Activated CD8-positive, alpha-beta T cell treated with anti-CD3 and anti-CD28 coated beads, Interleukin-2, amount 10 ng/mL, durations not matched to agents 7 days and 5 days (primary cell): ENCODE measurements around the gene MAPK11. TPM values are rescaled to one million over a fixed set of nuclear protein-coding genes. Genes with fewer than 3 reads are reported as not detected.

Experiments
- ATAC-seq: fragments of 150-1000 bp; cut with Tn5 transposase; one replicate; pipeline ENCODE4 v1.10.0; 2021; ENCODE audit warnings: moderate library complexity
- CTCF ChIA-PET: fragments of 350-600 bp; sonication (Branson Sonifier 250); formaldehyde crosslinking; loops from one replicate; lab custom pipeline; 2021; ENCODE audit warnings: antibody characterized with exemption; lab: Charles Lee
- POLR2A ChIA-PET: fragments of 350-600 bp; sonication (Branson Sonifier 250); formaldehyde crosslinking; loops from one replicate; lab custom pipeline; 2021; ENCODE audit warnings: antibody characterized with exemption; lab: Charles Lee
- DNase-seq: peaks from one replicate; pipeline ENCODE4 v3.0.0-alpha.2; 2020
- H3K27ac Mint-ChIP-seq: one replicate; pipeline ENCODE4 v1.8.0; 2021; ENCODE audit warnings: mild to moderate bottlenecking, mixed read lengths
- H3K27me3 Mint-ChIP-seq: one replicate; pipeline ENCODE4 v1.8.0; 2021; ENCODE audit warnings: low read depth, mixed read lengths
- H3K36me3 Mint-ChIP-seq: one replicate; pipeline ENCODE4 v1.8.0; 2021; ENCODE audit warnings: low read depth, mixed read lengths
- H3K4me1 Mint-ChIP-seq: one replicate; pipeline ENCODE4 v1.8.0; 2021; ENCODE audit warnings: low read depth, mixed read lengths
- H3K4me3 Mint-ChIP-seq: one replicate; pipeline ENCODE4 v1.8.0; 2021; ENCODE audit warnings: mild to moderate bottlenecking, mixed read lengths
- H3K9me3 Mint-ChIP-seq: one replicate; pipeline ENCODE4 v1.8.0; 2022; ENCODE audit warnings: mixed read lengths; ENCODE audit not compliant: insufficient read depth
- total RNA-seq, 2 experiments: library from RNA; stranded (reverse); gene quantifications; one replicate each; pipeline ENCODE4 v1.2.3, GENCODE V29; 2021

Gene MAPK11
- total RNA-seq, 2 experiments from 2014 or later: 10.4 to 11.8 TPM

- POLR2A ChIA-PET: interaction anchor here (0.7 kb wide), 1 partner anchor 48 kb away, joined by 6 read pairs; no protein-coding TSS in a partner anchor
- Mint-ChIP-seq H3K4me1 (no peaks in the 10 kb centered on the region), H3K27ac (no peak overlapping the region), H3K4me3 (no peak overlapping the region), H3K9me3 (no peaks in the 10 kb centered on the region), H3K27me3 (peaks cover 2% of the 10 kb centered on the region), H3K36me3 (no peaks in the 10 kb centered on the region)
- no peak for DNase-seq
- ATAC-seq: no peak
- CTCF ChIA-PET: interaction anchor here (0.8 kb wide), 1 partner anchor 374 kb away, joined by 4 read pairs; no protein-coding TSS in a partner anchor
Observed at GRCh38 chr22:50256258-50256862, 13.8 kb downstream of the MAPK11 start.

GRCh38 chr22:50255607-50256006 is 14.6 kb downstream of the MAPK11 start:
- Mint-ChIP-seq H3K4me3 (no peak overlapping the region), H3K9me3 (no peaks in the 10 kb centered on the region), H3K27ac (no peak overlapping the region), H3K4me1 (peaks cover 2% of the 10 kb centered on the region), H3K36me3 (no peaks in the 10 kb centered on the region), H3K27me3 (peaks cover 2% of the 10 kb centered on the region)
- ATAC-seq (no peak), DNase-seq (no peak)
- CTCF ChIA-PET: interaction anchor here (0.8 kb wide), 1 partner anchor 375 kb away, joined by 4 read pairs; no protein-coding TSS in a partner anchor
- POLR2A ChIA-PET: interaction anchor here (0.8 kb wide), 1 partner anchor 252 kb away, joined by 4 read pairs; the partner anchor contains the start of genes LMF2 and NCAPH2

GRCh38 chr22:50255099-50255498 is 15.1 kb downstream of the MAPK11 start:
- no peak overlapping the region for H3K27ac Mint-ChIP-seq
- no peaks in the 10 kb centered on the region for H3K9me3 Mint-ChIP-seq
- H3K27me3 Mint-ChIP-seq: peaks cover 2% of the 10 kb centered on the region
- no peaks in the 10 kb centered on the region for H3K36me3 Mint-ChIP-seq
- H3K4me3 Mint-ChIP-seq: no peak overlapping the region
- POLR2A ChIA-PET: interaction anchor here (0.8 to 0.9 kb wide), 2 partner anchors 11 to 253 kb away, joined by 3 to 4 read pairs; partner anchors contain the start of genes LMF2 and NCAPH2
- ATAC-seq (no peak), DNase-seq (no peak)
- H3K4me1 Mint-ChIP-seq: peaks cover 6% of the 10 kb centered on the region
- CTCF ChIA-PET: no interaction called here

- Mint-ChIP-seq H3K27me3 (peaks cover under 1% of the 10 kb centered on the region), H3K27ac (no peak overlapping the region), H3K4me1 (peaks cover 10% of the 10 kb centered on the region), H3K4me3 (no peak overlapping the region), H3K36me3 (no peaks in the 10 kb centered on the region), H3K9me3 (no peaks in the 10 kb centered on the region)
- CTCF ChIA-PET: no interaction called here
- POLR2A ChIA-PET: no interaction called here
- DNase-seq: no peak
- no peak for ATAC-seq
Observed at GRCh38 chr22:50253941-50254340, 16.2 kb downstream of the MAPK11 start.

GRCh38 chr22:50253046-50253915 is 16.9 kb downstream of the MAPK11 start:
- no peak for ATAC-seq
- Mint-ChIP-seq H3K9me3 (no peaks in the 10 kb centered on the region), H3K4me3 (no peak overlapping the region), H3K27me3 (no peaks in the 10 kb centered on the region), H3K36me3 (no peaks in the 10 kb centered on the region), H3K4me1 (peaks cover 10% of the 10 kb centered on the region), H3K27ac (peak overlapping the region; percentile 37)
- ChIA-PET POLR2A (interaction anchor here (0.8 to 3.2 kb wide), 3 partner anchors 9 to 255 kb away, joined by 3 to 17 read pairs (median 3); partner anchors contain the start of gene MAPK12), CTCF (interaction anchor here (0.7 to 3.2 kb wide), 13 partner anchors 9 to 275 kb away, joined by 3 to 27 read pairs (median 4); partner anchors contain the start of genes LMF2 and NCAPH2)
- peak; percentile 20 for DNase-seq

GRCh38 chr22:50252082-50253045 is 17.8 kb downstream of the MAPK11 start:
- no peak overlapping the region for H3K27ac Mint-ChIP-seq
- peaks cover 18% of the 10 kb centered on the region for H3K4me1 Mint-ChIP-seq
- ChIA-PET POLR2A (interaction anchor here (0.8 to 3.2 kb wide), 7 partner anchors 10 to 369 kb away, joined by 3 to 17 read pairs (median 4); partner anchors contain the start of genes MAPK12 and SCO2), CTCF (interaction anchor here (0.7 to 3.2 kb wide), 26 partner anchors 8 to 369 kb away, joined by 3 to 27 read pairs (median 5); partner anchors contain the start of genes LMF2, NCAPH2 and SCO2)
- ATAC-seq (peak; percentile 56), DNase-seq (peak; percentile 84)
- peaks cover 5% of the 10 kb centered on the region for H3K36me3 Mint-ChIP-seq
- no peak overlapping the region for H3K4me3 Mint-ChIP-seq
- no peaks in the 10 kb centered on the region for H3K27me3 Mint-ChIP-seq
- H3K9me3 Mint-ChIP-seq: no peaks in the 10 kb centered on the region

- H3K9me3 Mint-ChIP-seq: no peaks in the 10 kb centered on the region
- ATAC-seq (no peak), DNase-seq (no peak)
- ChIA-PET POLR2A (interaction anchor here (1.2 to 3.2 kb wide), 7 partner anchors 11 to 370 kb away, joined by 3 to 17 read pairs (median 4); partner anchors contain the start of genes LMF2, MAPK12, NCAPH2 and SCO2), CTCF (interaction anchor here (0.6 to 3.2 kb wide), 24 partner anchors 11 to 370 kb away, joined by 3 to 27 read pairs (median 5); partner anchors contain the start of gene SCO2)
- H3K36me3 Mint-ChIP-seq: peaks cover 7% of the 10 kb centered on the region
- H3K27me3 Mint-ChIP-seq: no peaks in the 10 kb centered on the region
- peak overlapping the region; percentile 84 for H3K4me3 Mint-ChIP-seq
- peaks cover 20% of the 10 kb centered on the region for H3K4me1 Mint-ChIP-seq
- peak overlapping the region; percentile 39 for H3K27ac Mint-ChIP-seq
Observed at GRCh38 chr22:50251477-50252081, 18.6 kb downstream of the MAPK11 start.

GRCh38 chr22:50250555-50251476 is 19.4 kb downstream of the MAPK11 start, which contains the start of gene HDAC10:
HDAC10 (minus strand) TSS chr22:50251265; CDS start chr22:50251032, 233 bp downstream.
- H3K4me1 Mint-ChIP-seq: peaks cover 26% of the 10 kb centered on the region
- peaks cover 11% of the 10 kb centered on the region for H3K36me3 Mint-ChIP-seq
- H3K27me3 Mint-ChIP-seq: no peaks in the 10 kb centered on the region
- H3K4me3 Mint-ChIP-seq: peak within 1 kb of the TSS; percentile 84
- ChIA-PET CTCF (interaction anchor here (0.6 to 3.2 kb wide), 23 partner anchors 11 to 370 kb away, joined by 3 to 27 read pairs (median 5); partner anchors contain the start of gene SCO2), POLR2A (interaction anchor here (0.5 to 3.2 kb wide), 10 partner anchors 11 to 370 kb away, joined by 3 to 17 read pairs (median 4); partner anchors contain the start of genes LMF2, MAPK12, NCAPH2 and SCO2)
- H3K9me3 Mint-ChIP-seq: no peaks in the 10 kb centered on the region
- ATAC-seq (peak; percentile 88), DNase-seq (peak; percentile 91)
- H3K27ac Mint-ChIP-seq: peak within 1 kb of the TSS; percentile 84

GRCh38 chr22:50250249-50250554 is 20.0 kb downstream of the MAPK11 start:
- Mint-ChIP-seq H3K4me3 (peak overlapping the region; percentile 84), H3K27ac (peak overlapping the region; percentile 84), H3K27me3 (no peaks in the 10 kb centered on the region), H3K36me3 (peaks cover 11% of the 10 kb centered on the region), H3K4me1 (peaks cover 26% of the 10 kb centered on the region), H3K9me3 (no peaks in the 10 kb centered on the region)
- DNase-seq (no peak), ATAC-seq (no peak)
- ChIA-PET CTCF (interaction anchor here (1.5 to 3.2 kb wide), 10 partner anchors 10 to 371 kb away, joined by 5 to 27 read pairs (median 9); no protein-coding TSS in a partner anchor), POLR2A (interaction anchor here (0.5 to 3.2 kb wide), 7 partner anchors 12 to 258 kb away, joined by 3 to 17 read pairs (median 4); partner anchors contain the start of genes LMF2, MAPK12 and NCAPH2)
